Lung (tissue), 12 donors: ENCODE results near the gene GUCY1A2. TPM values are rescaled to one million over a fixed set of nuclear protein-coding genes. Genes with fewer than 3 reads are reported as not detected.

Source experiments
- ATAC-seq: fragments of 200-7000 bp; cut with Tn5 transposase; one replicate; pipeline ENCODE4 v1.9.1; 2020; ENCODE audit warnings: moderate number of reproducible peaks; ENCODE audit not compliant: insufficient read depth, low FRiP score
- DNase-seq, 3 donors: peaks; one replicate each; pipeline ENCODE4 v3.0.0-alpha.2; 2013 to 2017
- H3K27ac ChIP-seq, 2 donors: one replicate each; pipeline ENCODE4 v1.5.1; 2013; ENCODE audit warnings: mild to moderate bottlenecking in 2 of 2, moderate library complexity in 2 of 2, control low read depth in 1 of 2, inconsistent platforms in 1 of 2, low read depth in 1 of 2, low read length in 1 of 2
- H3K27me3 ChIP-seq, 3 donors: one replicate each; pipeline ENCODE4 v1.5.1; 2013; ENCODE audit warnings: low read length in 2 of 3; ENCODE audit not compliant: control insufficient read depth in 3 of 3, insufficient read depth in 3 of 3
- H3K36me3 ChIP-seq, 4 donors: one replicate each; pipeline ENCODE4 v1.5.1; 2013; ENCODE audit warnings: low read length in 4 of 4, mild to moderate bottlenecking in 1 of 4, moderate library complexity in 1 of 4; ENCODE audit not compliant: control insufficient read depth in 4 of 4, insufficient read depth in 4 of 4
- H3K4me1 ChIP-seq, 5 donors: one replicate each; pipeline ENCODE4 v1.5.1; 2013; ENCODE audit warnings: low read length in 5 of 5, mild to moderate bottlenecking in 2 of 5, moderate library complexity in 1 of 5; ENCODE audit not compliant: control insufficient read depth in 5 of 5, insufficient read depth in 5 of 5
- H3K4me3 ChIP-seq: one replicate; pipeline ENCODE4 v1.5.1; 2013; ENCODE audit warnings: mild to moderate bottlenecking, control low read depth, moderate library complexity
- H3K9ac ChIP-seq, 2 donors: one replicate each; pipeline ENCODE4 v1.5.1; 2013; ENCODE audit warnings: low read length in 2 of 2, control low read depth in 1 of 2; ENCODE audit not compliant: insufficient read depth in 1 of 2
- H3K9me3 ChIP-seq, 4 donors: one replicate each; pipeline ENCODE4 v1.5.1; 2013; ENCODE audit warnings: low read length in 3 of 4, mild to moderate bottlenecking in 1 of 4, moderate library complexity in 1 of 4; ENCODE audit not compliant: control insufficient read depth in 4 of 4, insufficient read depth in 3 of 4
- WGBS, 2 donors: extraction: QIAGEN DNeasy Blood & Tissue Kit; methylation state at CpG; one replicate each; pipeline ENCODE4 v1.1.7; 2013; 5-methylcytosine and 5-hydroxymethylcytosine counted together
- polyA plus RNA-seq, 2 donors: library from polyadenylated mRNA; stranded (reverse); fragments of 200-250 nt; gene quantifications; one replicate each; pipeline ENCODE4 v1.2.1, GENCODE V29; 2013
- total RNA-seq, 2 donors: library from RNA; depleted of rRNA in 1 of 2; stranded (reverse); fragments of >200 nt in 1 of 2; gene quantifications; one replicate each; pipeline ENCODE4 v1.2.1, GENCODE V29; 2014 to 2021
- TF ChIP-seq, protein P1 (sequence below): IDR thresholded peaks from 2 replicates; pipeline ENCODE4 v1.5.1; 2012; ENCODE audit warnings: mild to moderate bottlenecking; ENCODE audit errors: control extremely low read depth, extremely low read depth
- donor health status: control.
- donor health status: control.
- donor health status: Bipolar disorder and iron deficiency.
- donor health status: healthy.
- donor health status: DM: yes; HTN: yes; CAD: no.

GUCY1A2 gene
- total and polyA plus RNA-seq, 4 donors, result 1.3 to 55.2 (median 5.7) TPM

- 67 to 74% methylated on average over 4 of the region's 4 CpGs for WGBS, 2 donors
- DNase-seq, result no peak
- no peak for ATAC-seq
- Histone ChIP-seq H3K9ac (no peak overlapping the region), H3K27me3 (no peaks in the 10 kb centered on the region), H3K4me3 (no peak overlapping the region), H3K9me3 (peaks cover 0 to 9% (median under 1%) of the 10 kb centered on the region in 4 donors), H3K36me3 (no peaks in the 10 kb centered on the region), H3K4me1 (peaks cover 0 to 20% (median 0%) of the 10 kb centered on the region in 5 donors), H3K27ac (no peak overlapping the region)
- TF ChIP-seq, protein P1, sequence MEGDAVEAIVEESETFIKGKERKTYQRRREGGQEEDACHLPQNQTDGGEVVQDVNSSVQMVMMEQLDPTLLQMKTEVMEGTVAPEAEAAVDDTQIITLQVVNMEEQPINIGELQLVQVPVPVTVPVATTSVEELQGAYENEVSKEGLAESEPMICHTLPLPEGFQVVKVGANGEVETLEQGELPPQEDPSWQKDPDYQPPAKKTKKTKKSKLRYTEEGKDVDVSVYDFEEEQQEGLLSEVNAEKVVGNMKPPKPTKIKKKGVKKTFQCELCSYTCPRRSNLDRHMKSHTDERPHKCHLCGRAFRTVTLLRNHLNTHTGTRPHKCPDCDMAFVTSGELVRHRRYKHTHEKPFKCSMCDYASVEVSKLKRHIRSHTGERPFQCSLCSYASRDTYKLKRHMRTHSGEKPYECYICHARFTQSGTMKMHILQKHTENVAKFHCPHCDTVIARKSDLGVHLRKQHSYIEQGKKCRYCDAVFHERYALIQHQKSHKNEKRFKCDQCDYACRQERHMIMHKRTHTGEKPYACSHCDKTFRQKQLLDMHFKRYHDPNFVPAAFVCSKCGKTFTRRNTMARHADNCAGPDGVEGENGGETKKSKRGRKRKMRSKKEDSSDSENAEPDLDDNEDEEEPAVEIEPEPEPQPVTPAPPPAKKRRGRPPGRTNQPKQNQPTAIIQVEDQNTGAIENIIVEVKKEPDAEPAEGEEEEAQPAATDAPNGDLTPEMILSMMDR, result no peak
Measured at GRCh38 chr11:107042748-107043147, 24.5 kb upstream of the GUCY1A2 start.

GRCh38 chr11:107041088-107041444 lies 22.8 kb upstream of the GUCY1A2 start:
- Histone ChIP-seq H3K9ac (no peak overlapping the region), H3K36me3 (no peaks in the 10 kb centered on the region), H3K27me3 (no peaks in the 10 kb centered on the region), H3K9me3 (peaks cover 0 to 9% (median under 1%) of the 10 kb centered on the region in 4 donors), H3K27ac (no peak overlapping the region), H3K4me1 (peaks cover 0 to 20% (median 0%) of the 10 kb centered on the region in 5 donors), H3K4me3 (no peak overlapping the region)
- ATAC-seq, result no peak
- TF ChIP-seq, protein P1, result no peak
- DNase-seq, result no peak
- WGBS, 2 donors, result 88 to 95% methylated on average over 1 of the region's 1 CpG

- no peaks in the 10 kb centered on the region for H3K36me3 ChIP-seq
- H3K4me3 ChIP-seq, result no peak overlapping the region
- no peak overlapping the region for H3K9ac ChIP-seq
- TF ChIP-seq, protein P1, result no peak
- WGBS, 2 donors, result 35 to 55% methylated on average over 2 of the region's 2 CpGs
- H3K9me3 ChIP-seq, result peaks cover 0 to 9% (median under 1%) of the 10 kb centered on the region in 4 donors
- H3K4me1 ChIP-seq, result peaks cover 0 to 20% (median 0%) of the 10 kb centered on the region in 5 donors
- no peak overlapping the region for H3K27ac ChIP-seq
- no peak for ATAC-seq
- H3K27me3 ChIP-seq, result no peaks in the 10 kb centered on the region
- DNase-seq, result no peak
Measured at GRCh38 chr11:107040433-107041087, 22.3 kb upstream of the GUCY1A2 start.

- no peaks in the 10 kb centered on the region for H3K9me3 ChIP-seq
- peaks cover 0 to 27% (median 8%) of the 10 kb centered on the region in 5 donors for H3K4me1 ChIP-seq
- TF ChIP-seq, protein P1, result no peak
- no peak overlapping the region for H3K9ac ChIP-seq
- no peak overlapping the region for H3K4me3 ChIP-seq
- no peaks in the 10 kb centered on the region for H3K36me3 ChIP-seq
- no peak for ATAC-seq
- no peaks in the 10 kb centered on the region for H3K27me3 ChIP-seq
- no peak overlapping the region for H3K27ac ChIP-seq
- DNase-seq, result no peak
Measured at GRCh38 chr11:107025673-107026072, 7.4 kb upstream of the GUCY1A2 start.
